HepG2 (cell line): Measurements from ENCODE around the gene THRA. TPM values are rescaled to one million over a fixed set of nuclear protein-coding genes. Genes with fewer than 3 reads are reported as not detected.

Source experiments
- ADNP ChIP-seq: sonication (generic); formaldehyde crosslinking; IDR thresholded peaks from 2 replicates; pipeline ENCODE4 v1.4.0; 2020; ENCODE audit warnings: missing genetic modification reagents
- ARNTL ChIP-seq: sonication (generic); formaldehyde crosslinking; IDR thresholded peaks from 2 replicates; pipeline ENCODE4 v1.4.0; 2020; ENCODE audit warnings: mild to moderate bottlenecking, missing genetic modification reagents
- GABPA ChIP-seq, 2 experiments: IDR thresholded peaks; 2 replicates each; pipeline ENCODE4 v1.6.1; 2011 to 2016; ENCODE audit warnings: low read depth in 2 of 2, low read length in 1 of 2, missing biosample characterization in 1 of 2, missing genetic modification characterization in 1 of 2
- KDM3A ChIP-seq: IDR thresholded peaks from 2 replicates; pipeline ENCODE4 v1.6.1; 2018; ENCODE audit warnings: low read depth, missing compliant biosample characterization
- NR2C2 ChIP-seq: sonication (generic); formaldehyde crosslinking; IDR thresholded peaks from 2 replicates; pipeline ENCODE4 v1.4.0; 2020; ENCODE audit warnings: missing genetic modification reagents, mild to moderate bottlenecking, moderate library complexity, borderline replicate concordance
- PAX8 ChIP-seq: sonication (generic); formaldehyde crosslinking; IDR thresholded peaks from 2 replicates; pipeline ENCODE4 v1.8.0; 2022; ENCODE audit warnings: mild to moderate bottlenecking, missing genetic modification reagents, borderline replicate concordance
- PHF21A ChIP-seq: sonication (generic); formaldehyde crosslinking; IDR thresholded peaks from 2 replicates; pipeline ENCODE4 v1.5.0; 2020; ENCODE audit warnings: mild to moderate bottlenecking, missing genetic modification reagents
- POLR2G ChIP-seq: fragments of 200-400 bp; formaldehyde crosslinking; IDR thresholded peaks from 2 replicates; pipeline ENCODE4 v1.6.1; 2018; ENCODE audit warnings: mild to moderate bottlenecking, low read depth, low read length, moderate library complexity
- RARG ChIP-seq: sonication (generic); formaldehyde crosslinking; IDR thresholded peaks from 2 replicates; pipeline ENCODE4 v1.4.0; 2020; ENCODE audit warnings: low read depth, mild to moderate bottlenecking, missing genetic modification reagents
- SOX5 ChIP-seq: IDR thresholded peaks from 2 replicates; pipeline ENCODE4 v1.6.1; 2016; ENCODE audit warnings: borderline replicate concordance
- SRSF9 ChIP-seq: fragments of 200-400 bp; formaldehyde crosslinking; IDR thresholded peaks from 2 replicates; pipeline ENCODE4 v1.6.1; 2018; ENCODE audit warnings: borderline replicate concordance, mild to moderate bottlenecking, low read depth, low read length; ENCODE audit not compliant: insufficient read depth, poor library complexity, severe bottlenecking
- TMF1 ChIP-seq: sonication (generic); formaldehyde crosslinking; IDR thresholded peaks from 2 replicates; pipeline ENCODE4 v1.8.1; 2022; ENCODE audit warnings: low read depth, missing genetic modification reagents
- ZNF317 ChIP-seq: sonication (generic); formaldehyde crosslinking; IDR thresholded peaks from 2 replicates; pipeline ENCODE4 v1.5.0; 2020; ENCODE audit warnings: mild to moderate bottlenecking, missing genetic modification reagents
- polyA plus RNA-seq, 8 experiments: library from polyadenylated mRNA; depleted of rRNA in 3 of 8; stranded (reverse) in 7 of 8; unstranded in 1 of 8; fragments of >200 nt; fragmentation: Illumina TruSeq in 4 of 8; extraction: Trizol in 4 of 8; gene quantifications; 2 replicates each; pipeline versions ENCODE4 v1.2.1 to v1.2.3, GENCODE V29; 2011 to 2016; ENCODE audit warnings: low read depth in 4 of 8, missing spikeins in 1 of 8, mixed read lengths in 1 of 8; ENCODE audit not compliant: insufficient read depth in 1 of 8
- total RNA-seq, 5 experiments: library from RNA; depleted of rRNA; stranded (reverse); fragments of >200 nt; fragmentation: Illumina TruSeq; extraction: Trizol; gene quantifications; 2 replicates each; pipeline ENCODE4 v1.2.3, GENCODE V29; 2016; ENCODE audit warnings: low read depth in 1 of 5
- TF ChIP-seq, protein P1 (sequence below): sonication (generic); formaldehyde crosslinking; IDR thresholded peaks from 2 replicates; pipeline ENCODE4 v1.8.0; 2022; ENCODE audit warnings: missing genetic modification reagents, mild to moderate bottlenecking, inconsistent platforms, borderline replicate concordance
- TF ChIP-seq, protein P2 (sequence below): sonication (generic); formaldehyde crosslinking; IDR thresholded peaks from 2 replicates; pipeline ENCODE4 v1.8.0; 2022; ENCODE audit warnings: mild to moderate bottlenecking, missing genetic modification reagents; ENCODE audit not compliant: insufficient replicate concordance
- TF ChIP-seq, protein P3 (sequence below): sonication (generic); formaldehyde crosslinking; IDR thresholded peaks from 2 replicates; pipeline ENCODE4 v1.4.0; 2020; ENCODE audit warnings: missing genetic modification reagents
- TF ChIP-seq, protein P4 (sequence below): sonication (generic); formaldehyde crosslinking; IDR thresholded peaks from 2 replicates; pipeline ENCODE4 v1.4.0; 2020; ENCODE audit warnings: low read depth, mild to moderate bottlenecking, missing genetic modification reagents
- TF ChIP-seq, protein P5 (sequence below): sonication (generic); formaldehyde crosslinking; IDR thresholded peaks from 2 replicates; pipeline ENCODE4 v1.4.0; 2020; ENCODE audit warnings: missing genetic modification reagents, mild to moderate bottlenecking, borderline replicate concordance

Gene THRA
- total and polyA plus RNA-seq, 2 of the 13 experiments (the other 11 are each of a cell fraction or from before 2014, with no cell fraction given), result 8.0 to 9.9 TPM

DNA sequence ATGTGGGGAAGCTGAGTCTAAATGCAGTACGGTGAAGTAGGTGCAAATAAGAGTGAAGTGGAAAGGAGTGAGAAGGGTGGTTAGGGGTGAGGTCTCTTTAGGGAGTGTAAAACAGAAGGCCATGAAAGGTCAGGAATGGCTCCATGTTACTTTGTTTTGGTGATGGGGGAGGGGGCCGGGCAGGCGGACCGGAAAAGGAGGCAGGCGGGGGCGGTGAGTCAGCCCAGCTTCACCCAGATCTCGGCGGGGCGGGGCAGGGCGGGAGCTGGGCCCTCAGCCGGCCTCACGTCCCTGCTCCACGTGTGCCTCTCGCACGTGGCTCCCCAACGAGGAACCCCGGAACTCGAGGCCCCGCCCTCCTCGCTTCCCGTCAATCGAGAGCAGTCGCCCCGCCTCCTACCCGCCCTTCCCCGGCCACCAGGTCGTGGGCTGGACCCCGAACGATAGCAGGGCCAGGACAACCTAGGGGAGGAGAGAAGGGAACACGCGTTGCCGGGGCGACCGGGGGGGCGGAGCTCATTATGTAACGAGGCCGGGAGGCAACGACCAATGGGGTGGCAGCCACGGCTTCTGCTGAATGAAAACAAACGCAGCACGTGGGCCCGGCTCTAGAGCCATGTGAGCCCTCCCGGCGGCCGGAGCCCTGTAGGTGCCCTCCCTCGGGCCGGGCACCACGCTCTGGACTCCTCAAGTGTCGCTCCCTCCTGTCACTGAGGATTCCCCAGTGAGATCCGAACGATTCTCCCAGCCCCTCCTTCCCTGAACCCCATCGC is 36.3 kb downstream of the THRA start (continued):
- no peak for TF ChIP-seq SRSF9
- no peak for TF ChIP-seq ADNP
- TF ChIP-seq, protein P1, sequence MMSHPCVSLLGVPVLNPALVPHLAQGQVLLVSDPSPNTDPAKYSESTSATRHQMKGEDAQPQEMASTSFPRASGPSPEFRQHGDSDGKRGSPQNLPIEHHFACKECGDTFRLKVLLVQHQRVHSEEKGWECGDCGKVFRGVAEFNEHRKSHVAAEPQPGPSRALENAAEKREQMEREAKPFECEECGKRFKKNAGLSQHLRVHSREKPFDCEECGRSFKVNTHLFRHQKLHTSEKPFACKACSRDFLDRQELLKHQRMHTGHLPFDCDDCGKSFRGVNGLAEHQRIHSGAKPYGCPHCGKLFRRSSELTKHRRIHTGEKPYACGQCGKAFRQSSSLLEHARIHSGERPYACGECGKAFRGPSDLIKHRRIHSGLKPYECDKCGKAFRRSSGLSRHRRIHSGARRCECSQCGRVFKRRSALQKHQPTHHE (CRISPR knock-in tag), result peak; percentile 85; the same call in 1 of the 2 replicates
- TF ChIP-seq, protein P2, sequence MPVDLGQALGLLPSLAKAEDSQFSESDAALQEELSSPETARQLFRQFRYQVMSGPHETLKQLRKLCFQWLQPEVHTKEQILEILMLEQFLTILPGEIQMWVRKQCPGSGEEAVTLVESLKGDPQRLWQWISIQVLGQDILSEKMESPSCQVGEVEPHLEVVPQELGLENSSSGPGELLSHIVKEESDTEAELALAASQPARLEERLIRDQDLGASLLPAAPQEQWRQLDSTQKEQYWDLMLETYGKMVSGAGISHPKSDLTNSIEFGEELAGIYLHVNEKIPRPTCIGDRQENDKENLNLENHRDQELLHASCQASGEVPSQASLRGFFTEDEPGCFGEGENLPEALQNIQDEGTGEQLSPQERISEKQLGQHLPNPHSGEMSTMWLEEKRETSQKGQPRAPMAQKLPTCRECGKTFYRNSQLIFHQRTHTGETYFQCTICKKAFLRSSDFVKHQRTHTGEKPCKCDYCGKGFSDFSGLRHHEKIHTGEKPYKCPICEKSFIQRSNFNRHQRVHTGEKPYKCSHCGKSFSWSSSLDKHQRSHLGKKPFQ (CRISPR knock-in tag), result peak; percentile 96
- TF ChIP-seq, protein P3, sequence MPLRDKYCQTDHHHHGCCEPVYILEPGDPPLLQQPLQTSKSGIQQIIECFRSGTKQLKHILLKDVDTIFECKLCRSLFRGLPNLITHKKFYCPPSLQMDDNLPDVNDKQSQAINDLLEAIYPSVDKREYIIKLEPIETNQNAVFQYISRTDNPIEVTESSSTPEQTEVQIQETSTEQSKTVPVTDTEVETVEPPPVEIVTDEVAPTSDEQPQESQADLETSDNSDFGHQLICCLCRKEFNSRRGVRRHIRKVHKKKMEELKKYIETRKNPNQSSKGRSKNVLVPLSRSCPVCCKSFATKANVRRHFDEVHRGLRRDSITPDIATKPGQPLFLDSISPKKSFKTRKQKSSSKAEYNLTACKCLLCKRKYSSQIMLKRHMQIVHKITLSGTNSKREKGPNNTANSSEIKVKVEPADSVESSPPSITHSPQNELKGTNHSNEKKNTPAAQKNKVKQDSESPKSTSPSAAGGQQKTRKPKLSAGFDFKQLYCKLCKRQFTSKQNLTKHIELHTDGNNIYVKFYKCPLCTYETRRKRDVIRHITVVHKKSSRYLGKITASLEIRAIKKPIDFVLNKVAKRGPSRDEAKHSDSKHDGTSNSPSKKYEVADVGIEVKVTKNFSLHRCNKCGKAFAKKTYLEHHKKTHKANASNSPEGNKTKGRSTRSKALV, result no peak; the same call in none of the 2 replicates
- TF ChIP-seq GABPA (IDR thresholded peaks at IDR 0.05; ENCODE audit: low read depth, low read length), result peak; percentile 38; the same call in 1 of the 2 replicates
- TF ChIP-seq GABPA (CRISPR knock-in tag; IDR thresholded peaks at IDR 0.05; ENCODE audit: low read depth), result peak; percentile 79
- TF ChIP-seq PHF21A (CRISPR knock-in tag), result peak; percentile 82
- TF ChIP-seq TMF1, result peak; percentile 92
- TF ChIP-seq ARNTL (CRISPR knock-in tag), result peak; percentile 100
- peak; percentile 88 for TF ChIP-seq ZNF317 (CRISPR knock-in tag)
- TF ChIP-seq RARG (CRISPR knock-in tag), result no peak
- peak; percentile 77 for TF ChIP-seq NR2C2
- peak; percentile 63; the same call in 1 of the 2 replicates for TF ChIP-seq POLR2G
- TF ChIP-seq, protein P4, sequence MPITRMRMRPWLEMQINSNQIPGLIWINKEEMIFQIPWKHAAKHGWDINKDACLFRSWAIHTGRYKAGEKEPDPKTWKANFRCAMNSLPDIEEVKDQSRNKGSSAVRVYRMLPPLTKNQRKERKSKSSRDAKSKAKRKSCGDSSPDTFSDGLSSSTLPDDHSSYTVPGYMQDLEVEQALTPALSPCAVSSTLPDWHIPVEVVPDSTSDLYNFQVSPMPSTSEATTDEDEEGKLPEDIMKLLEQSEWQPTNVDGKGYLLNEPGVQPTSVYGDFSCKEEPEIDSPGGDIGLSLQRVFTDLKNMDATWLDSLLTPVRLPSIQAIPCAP (CRISPR knock-in tag), result peak; percentile 95; the same call in 1 of the 2 replicates
- peak; percentile 97 for TF ChIP-seq SOX5 (CRISPR knock-in tag)
- TF ChIP-seq PAX8 (CRISPR knock-in tag), result 0 out of 2 replicates have a peak, but pooled peaks have one; percentile 62
- TF ChIP-seq, protein P5, sequence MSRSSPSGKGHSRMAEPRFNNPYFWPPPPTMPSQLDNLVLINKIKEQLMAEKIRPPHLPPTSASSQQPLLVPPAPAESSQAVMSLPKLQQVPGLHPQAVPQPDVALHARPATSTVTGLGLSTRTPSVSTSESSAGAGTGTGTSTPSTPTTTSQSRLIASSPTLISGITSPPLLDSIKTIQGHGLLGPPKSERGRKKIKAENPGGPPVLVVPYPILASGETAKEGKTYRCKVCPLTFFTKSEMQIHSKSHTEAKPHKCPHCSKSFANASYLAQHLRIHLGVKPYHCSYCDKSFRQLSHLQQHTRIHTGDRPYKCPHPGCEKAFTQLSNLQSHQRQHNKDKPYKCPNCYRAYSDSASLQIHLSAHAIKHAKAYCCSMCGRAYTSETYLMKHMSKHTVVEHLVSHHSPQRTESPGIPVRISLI, result peak; percentile 60; the same call in 1 of the 2 replicates
- no peak; the same call in 1 of the 2 replicates for TF ChIP-seq KDM3A (CRISPR knock-in tag)
